HepG2 (cell line): Measurements from ENCODE around the gene TTC17. TPM values are rescaled to one million over a fixed set of nuclear protein-coding genes. Genes with fewer than 3 reads are reported as not detected.

Experiments
- ATM ChIP-seq: fragments of 450-650 bp; IDR thresholded peaks from 2 replicates; pipeline ENCODE4 v1.7.1; 2017; ENCODE audit warnings: mild to moderate bottlenecking, borderline replicate concordance
- FOSL1 ChIP-seq: sonication (generic); formaldehyde crosslinking; IDR thresholded peaks from 2 replicates; pipeline ENCODE4 v1.9.0; 2021; ENCODE audit warnings: missing genetic modification reagents, borderline replicate concordance
- KLF12 ChIP-seq: sonication (generic); formaldehyde crosslinking; IDR thresholded peaks from 2 replicates; pipeline ENCODE4 v1.4.0; 2020; ENCODE audit warnings: missing genetic modification reagents, borderline replicate concordance
- MTA1 ChIP-seq: sonication (generic); formaldehyde crosslinking; IDR thresholded peaks from 2 replicates; pipeline ENCODE4 v1.4.0; 2020; ENCODE audit warnings: missing genetic modification reagents, mild to moderate bottlenecking, borderline replicate concordance
- MXI1 ChIP-seq: IDR thresholded peaks from 3 replicates; pipeline ENCODE4 v1.6.1; 2012; ENCODE audit warnings: low read depth, low read length, inconsistent platforms, borderline replicate concordance
- NRL ChIP-seq: sonication (generic); formaldehyde crosslinking; IDR thresholded peaks from 2 replicates; pipeline ENCODE4 v1.5.0; 2020; ENCODE audit warnings: missing genetic modification reagents, mild to moderate bottlenecking, moderate library complexity, borderline replicate concordance
- RFX5 ChIP-seq: IDR thresholded peaks from 2 replicates; pipeline ENCODE4 v1.6.1; 2011; ENCODE audit warnings: low read depth, low read length, improper control_type of control experiment
- RFXAP ChIP-seq: sonication (generic); formaldehyde crosslinking; IDR thresholded peaks from 2 replicates; pipeline ENCODE4 v1.4.0; 2020; ENCODE audit warnings: missing genetic modification reagents, borderline replicate concordance
- SAFB2 ChIP-seq: sonication (generic); formaldehyde crosslinking; IDR thresholded peaks from 2 replicates; pipeline ENCODE4 v1.5.1; 2020; ENCODE audit warnings: missing genetic modification reagents, low read depth, mild to moderate bottlenecking, borderline replicate concordance
- SNRNP70 ChIP-seq: fragments of 200-400 bp; formaldehyde crosslinking; IDR thresholded peaks from 2 replicates; pipeline ENCODE4 v1.6.1; 2017; ENCODE audit warnings: mild to moderate bottlenecking, low read depth, low read length, moderate library complexity
- TCF7 ChIP-seq: sonication (generic); IDR thresholded peaks from 2 replicates; pipeline ENCODE4 v1.6.1; 2016; ENCODE audit warnings: antibody characterized with exemption, low read depth
- ZBTB20 ChIP-seq: sonication (generic); formaldehyde crosslinking; IDR thresholded peaks from 2 replicates; pipeline ENCODE4 v1.8.1; 2023; ENCODE audit warnings: missing genetic modification reagents, low read depth, mild to moderate bottlenecking, borderline replicate concordance
- ZFP62 ChIP-seq: sonication (generic); formaldehyde crosslinking; IDR thresholded peaks from 2 replicates; pipeline ENCODE4 v1.4.0; 2020; ENCODE audit warnings: missing genetic modification reagents
- ZFY ChIP-seq: sonication (generic); formaldehyde crosslinking; IDR thresholded peaks from 2 replicates; pipeline ENCODE4 v1.4.0; 2020; ENCODE audit warnings: missing genetic modification reagents
- ZNF430 ChIP-seq: sonication (generic); formaldehyde crosslinking; IDR thresholded peaks from 2 replicates; pipeline ENCODE4 v1.9.0; 2021; ENCODE audit warnings: mild to moderate bottlenecking, missing genetic modification reagents
- ZNF496 ChIP-seq: sonication (generic); formaldehyde crosslinking; IDR thresholded peaks from 2 replicates; pipeline ENCODE4 v1.8.1; 2023; ENCODE audit warnings: mild to moderate bottlenecking, moderate library complexity, missing genetic modification reagents; ENCODE audit not compliant: insufficient replicate concordance
- ZNF510 ChIP-seq: sonication (generic); formaldehyde crosslinking; IDR thresholded peaks from 2 replicates; pipeline ENCODE4 v1.4.0; 2020; ENCODE audit warnings: low read depth, mild to moderate bottlenecking, missing genetic modification reagents
- ZNF75D ChIP-seq: sonication (generic); formaldehyde crosslinking; IDR thresholded peaks from 2 replicates; pipeline ENCODE4 v1.8.1; 2023; ENCODE audit warnings: missing genetic modification reagents, mild to moderate bottlenecking, borderline replicate concordance
- ZNF841 ChIP-seq: sonication (generic); formaldehyde crosslinking; IDR thresholded peaks from 2 replicates; pipeline ENCODE4 v1.8.1; 2023; ENCODE audit warnings: missing genetic modification reagents, borderline replicate concordance
- polyA plus RNA-seq, 8 experiments: library from polyadenylated mRNA; depleted of rRNA in 3 of 8; stranded (reverse) in 7 of 8; unstranded in 1 of 8; fragments of >200 nt; fragmentation: Illumina TruSeq in 4 of 8; extraction: Trizol in 4 of 8; gene quantifications; 2 replicates each; pipeline versions ENCODE4 v1.2.1 to v1.2.3, GENCODE V29; 2011 to 2016; ENCODE audit warnings: low read depth in 4 of 8, missing spikeins in 1 of 8, mixed read lengths in 1 of 8; ENCODE audit not compliant: insufficient read depth in 1 of 8
- total RNA-seq, 5 experiments: library from RNA; depleted of rRNA; stranded (reverse); fragments of >200 nt; fragmentation: Illumina TruSeq; extraction: Trizol; gene quantifications; 2 replicates each; pipeline ENCODE4 v1.2.3, GENCODE V29; 2016; ENCODE audit warnings: low read depth in 1 of 5
- TF ChIP-seq, protein P1 (sequence below): sonication (generic); formaldehyde crosslinking; IDR thresholded peaks from 2 replicates; pipeline ENCODE4 v1.4.0; 2020; ENCODE audit warnings: missing genetic modification reagents
- TF ChIP-seq, protein P2 (sequence below): sonication (generic); formaldehyde crosslinking; IDR thresholded peaks from 2 replicates; pipeline ENCODE4 v1.4.0; 2020; ENCODE audit warnings: missing genetic modification reagents

The TTC17 gene
- total and polyA plus RNA-seq, 2 of the 13 experiments (the other 11 are each of a cell fraction or from before 2014, with no cell fraction given), result 55.9 to 99.7 TPM

DNA sequence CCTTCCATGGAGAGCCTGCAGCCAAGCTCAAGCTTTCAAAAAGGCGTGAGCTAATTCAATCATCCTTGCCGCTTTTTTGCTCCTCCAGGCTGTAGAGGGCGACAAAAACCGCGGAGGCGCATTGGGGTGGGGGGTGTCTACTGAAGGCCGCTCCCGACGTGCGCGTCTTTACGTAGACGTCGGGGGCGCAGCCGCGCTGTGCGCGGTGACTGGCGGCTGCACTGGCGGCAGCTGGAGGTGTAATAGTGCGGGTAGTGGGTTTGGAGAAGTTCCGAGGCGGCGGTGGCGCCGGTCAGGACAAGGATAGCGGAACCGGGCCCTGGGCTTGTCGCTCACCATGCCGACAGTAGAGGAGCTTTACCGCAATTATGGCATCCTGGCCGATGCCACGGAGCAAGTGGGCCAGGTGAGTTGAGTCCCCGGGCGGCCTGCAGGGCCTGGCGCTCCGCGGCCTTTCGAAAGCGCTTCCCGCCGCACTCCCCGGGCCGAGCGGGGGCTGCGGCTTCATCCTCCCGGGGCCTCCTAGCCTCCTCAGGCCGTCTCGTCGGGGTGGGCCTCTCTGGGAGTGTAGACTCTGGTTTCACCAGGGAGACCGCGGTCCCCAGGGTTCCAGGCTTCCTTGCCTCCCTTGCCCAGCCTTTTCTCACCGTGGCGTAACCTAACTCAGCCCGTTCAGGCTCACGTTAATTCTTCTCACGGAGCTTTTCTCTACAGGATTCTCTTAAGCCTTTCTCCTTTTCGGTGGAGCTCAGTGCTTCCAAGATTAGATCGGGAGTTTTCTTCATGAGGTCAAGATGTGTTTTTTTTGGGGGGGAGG is 46.7 kb upstream of the TTC17 start, which contains the start of gene API5 (continued):
- TF ChIP-seq, protein P1, sequence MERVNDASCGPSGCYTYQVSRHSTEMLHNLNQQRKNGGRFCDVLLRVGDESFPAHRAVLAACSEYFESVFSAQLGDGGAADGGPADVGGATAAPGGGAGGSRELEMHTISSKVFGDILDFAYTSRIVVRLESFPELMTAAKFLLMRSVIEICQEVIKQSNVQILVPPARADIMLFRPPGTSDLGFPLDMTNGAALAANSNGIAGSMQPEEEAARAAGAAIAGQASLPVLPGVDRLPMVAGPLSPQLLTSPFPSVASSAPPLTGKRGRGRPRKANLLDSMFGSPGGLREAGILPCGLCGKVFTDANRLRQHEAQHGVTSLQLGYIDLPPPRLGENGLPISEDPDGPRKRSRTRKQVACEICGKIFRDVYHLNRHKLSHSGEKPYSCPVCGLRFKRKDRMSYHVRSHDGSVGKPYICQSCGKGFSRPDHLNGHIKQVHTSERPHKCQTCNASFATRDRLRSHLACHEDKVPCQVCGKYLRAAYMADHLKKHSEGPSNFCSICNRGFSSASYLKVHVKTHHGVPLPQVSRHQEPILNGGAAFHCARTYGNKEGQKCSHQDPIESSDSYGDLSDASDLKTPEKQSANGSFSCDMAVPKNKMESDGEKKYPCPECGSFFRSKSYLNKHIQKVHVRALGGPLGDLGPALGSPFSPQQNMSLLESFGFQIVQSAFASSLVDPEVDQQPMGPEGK (CRISPR knock-in tag), result peak; percentile 90
- TF ChIP-seq TCF7, result no peak
- no peak for TF ChIP-seq ZNF510 (CRISPR knock-in tag)
- TF ChIP-seq, protein P2, sequence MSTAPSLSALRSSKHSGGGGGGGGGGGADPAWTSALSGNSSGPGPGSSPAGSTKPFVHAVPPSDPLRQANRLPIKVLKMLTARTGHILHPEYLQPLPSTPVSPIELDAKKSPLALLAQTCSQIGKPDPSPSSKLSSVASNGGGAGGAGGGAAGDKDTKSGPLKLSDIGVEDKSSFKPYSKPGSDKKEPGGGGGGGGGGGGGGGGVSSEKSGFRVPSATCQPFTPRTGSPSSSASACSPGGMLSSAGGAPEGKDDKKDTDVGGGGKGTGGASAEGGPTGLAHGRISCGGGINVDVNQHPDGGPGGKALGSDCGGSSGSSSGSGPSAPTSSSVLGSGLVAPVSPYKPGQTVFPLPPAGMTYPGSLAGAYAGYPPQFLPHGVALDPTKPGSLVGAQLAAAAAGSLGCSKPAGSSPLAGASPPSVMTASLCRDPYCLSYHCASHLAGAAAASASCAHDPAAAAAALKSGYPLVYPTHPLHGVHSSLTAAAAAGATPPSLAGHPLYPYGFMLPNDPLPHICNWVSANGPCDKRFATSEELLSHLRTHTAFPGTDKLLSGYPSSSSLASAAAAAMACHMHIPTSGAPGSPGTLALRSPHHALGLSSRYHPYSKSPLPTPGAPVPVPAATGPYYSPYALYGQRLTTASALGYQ (CRISPR knock-in tag), result peak; percentile 58; the same call in 1 of the 2 replicates
- TF ChIP-seq SAFB2, result no peak
- peak; percentile 99 for TF ChIP-seq ZFY (CRISPR knock-in tag)
- peak; percentile 76; the same call in 1 of the 2 replicates for TF ChIP-seq KLF12 (CRISPR knock-in tag)
- no peak for TF ChIP-seq MTA1 (CRISPR knock-in tag)
- no peak for TF ChIP-seq ZNF496
- TF ChIP-seq ZNF430, result peak; percentile 86
- TF ChIP-seq SNRNP70, result no peak
- TF ChIP-seq FOSL1 (CRISPR knock-in tag), result no peak
- TF ChIP-seq RFXAP, result peak; percentile 74; the same call in 1 of the 2 replicates
- TF ChIP-seq RFX5, result no peak
- no peak for TF ChIP-seq ZNF841 (CRISPR knock-in tag)
- TF ChIP-seq NRL (CRISPR knock-in tag), result peak; percentile 80; the same call in 1 of the 2 replicates
- TF ChIP-seq MXI1, result peak; percentile 77; the same call in 1 of the 3 replicates
- TF ChIP-seq ZBTB20 (CRISPR knock-in tag), result peak; percentile 71; the same call in 1 of the 2 replicates
- TF ChIP-seq ZNF75D, result no peak
- TF ChIP-seq ATM, result no peak
- no peak for TF ChIP-seq ZFP62 (CRISPR knock-in tag)
